ENCODE results near the gene CFAP73. TPM values are rescaled to one million over a fixed set of nuclear protein-coding genes. Genes with fewer than 3 reads are reported as not detected.

CFAP73 gene
- total RNA-seq, 2 donors from 2014 or later, result 0.99 TPM; not detected in 1

- H3K4me1 ChIP-seq, result peaks cover 19% of the 10 kb centered on the region
Measured at GRCh38 chr12:113131556-113131955, 18.0 kb upstream of the CFAP73 start.

GRCh38 chr12:113133036-113133435 lies 16.5 kb upstream of the CFAP73 start:
- Histone ChIP-seq H3K9me3 (no peaks in the 10 kb centered on the region), H3K36me3 (replicated peaks in 1 of 2; ENCODE audit: insufficient read depth in 1 of 2, low read depth in 2 of 2) (no peaks in the 10 kb centered on the region), H3K4me1 (peaks cover 19% of the 10 kb centered on the region), H3K27ac (no peak overlapping the region), H3K27me3 (no peaks in the 10 kb centered on the region), H3K4me3 (no peak overlapping the region)
- 44 to 65% methylated on average over 2 to 6 of the region's 6 CpGs for WGBS, 2 donors
- DNase-seq, result no peak
- TF ChIP-seq CTCF (IDR thresholded peaks at IDR 0.05) (no peak), POLR2A (IDR thresholded peaks at IDR 0.05) (no peak)
- no peak for ATAC-seq
- intact Hi-C loops (cut with DNase I), result no loop called here

More at GRCh38 chr12:113131556-113131955, 18.0 kb upstream of the CFAP73 start:
- H3K9me3 ChIP-seq, result no peaks in the 10 kb centered on the region
- H3K27ac ChIP-seq, result no peak overlapping the region
- no peaks in the 10 kb centered on the region for H3K27me3 ChIP-seq
- intact Hi-C loops (cut with DNase I), result no loop called here
- 67% methylated on average over 1 of the region's 1 CpG; no CpG with 5 or more reads in 1 of the 2 donors for WGBS, 2 donors
- ATAC-seq (no peak), DNase-seq (no peak)
- no peak overlapping the region for H3K4me3 ChIP-seq
- no peaks in the 10 kb centered on the region for H3K36me3 ChIP-seq (replicated peaks in 1 of 2; ENCODE audit: insufficient read depth in 1 of 2, low read depth in 2 of 2)
- TF ChIP-seq CTCF (IDR thresholded peaks at IDR 0.05) (no peak), POLR2A (IDR thresholded peaks at IDR 0.05) (no peak)

- Histone ChIP-seq H3K9me3 (no peaks in the 10 kb centered on the region), H3K4me1 (peaks cover 19% of the 10 kb centered on the region), H3K27ac (no peak overlapping the region), H3K27me3 (no peaks in the 10 kb centered on the region), H3K36me3 (replicated peaks in 1 of 2; ENCODE audit: insufficient read depth in 1 of 2, low read depth in 2 of 2) (no peaks in the 10 kb centered on the region), H3K4me3 (no peak overlapping the region)
- DNase-seq (no peak), ATAC-seq (no peak)
- intact Hi-C loops (cut with DNase I), result no loop called here
- TF ChIP-seq CTCF (IDR thresholded peaks at IDR 0.05) (no peak), POLR2A (IDR thresholded peaks at IDR 0.05) (no peak)
- 80% methylated on average over 3 of the region's 3 CpGs; no CpG with 5 or more reads in 1 of the 2 donors for WGBS, 2 donors
Measured at GRCh38 chr12:113133666-113134065, 15.9 kb upstream of the CFAP73 start.

- no peaks in the 10 kb centered on the region for H3K36me3 ChIP-seq (replicated peaks in 1 of 2; ENCODE audit: insufficient read depth in 1 of 2, low read depth in 2 of 2)
- ATAC-seq (no peak), DNase-seq (no peak)
- peaks cover 19% of the 10 kb centered on the region for H3K4me1 ChIP-seq
- no peaks in the 10 kb centered on the region for H3K9me3 ChIP-seq
- H3K27me3 ChIP-seq, result no peaks in the 10 kb centered on the region
- no peak overlapping the region for H3K27ac ChIP-seq
- H3K4me3 ChIP-seq, result no peak overlapping the region
- no peak for TF ChIP-seq POLR2A (IDR thresholded peaks at IDR 0.05)
- no peak for TF ChIP-seq CTCF (IDR thresholded peaks at IDR 0.05)
- WGBS, 2 donors, result 17 to 88% methylated on average over 1 to 2 of the region's 2 CpGs
- intact Hi-C loops (cut with DNase I), result no loop called here
Measured at GRCh38 chr12:113134071-113134470, 15.5 kb upstream of the CFAP73 start.

- WGBS, 2 donors, result 41% methylated on average over 6 of the region's 6 CpGs; no CpG with 5 or more reads in 1 of the 2 donors
- no peak overlapping the region for H3K27ac ChIP-seq
- no peak overlapping the region for H3K4me3 ChIP-seq
Measured at GRCh38 chr12:113134521-113134951, 15.0 kb upstream of the CFAP73 start.

More at GRCh38 chr12:113134521-113134951, 15.0 kb upstream of the CFAP73 start:
- no peak for TF ChIP-seq CTCF (IDR thresholded peaks at IDR 0.05)
- TF ChIP-seq POLR2A (IDR thresholded peaks at IDR 0.05), result no peak
- H3K27me3 ChIP-seq, result no peaks in the 10 kb centered on the region
- no peaks in the 10 kb centered on the region for H3K9me3 ChIP-seq
- no peaks in the 10 kb centered on the region for H3K36me3 ChIP-seq (replicated peaks in 1 of 2; ENCODE audit: insufficient read depth in 1 of 2, low read depth in 2 of 2)
- ATAC-seq (no peak), DNase-seq (no peak)
- intact Hi-C loops (cut with DNase I), result no loop called here
- peaks cover 19% of the 10 kb centered on the region for H3K4me1 ChIP-seq

All from body of pancreas (tissue), 4 donors.